ENCODE results near the gene NLRC3. TPM values are rescaled to one million over a fixed set of nuclear protein-coding genes. Genes with fewer than 3 reads are reported as not detected.

The NLRC3 gene
- total and polyA plus RNA-seq, 2 experiments from 2014 or later: 0.11 TPM; not detected in 1

GRCh38 chr16:3550851-3551847 lies 26.1 kb downstream of the NLRC3 start:
- Histone ChIP-seq H2AFZ (no peak overlapping the region), H3K27me3 (replicated peaks; ENCODE audit: insufficient read depth) (no peaks in the 10 kb centered on the region), H3F3A (ENCODE audit: insufficient read depth) (no peaks in the 10 kb centered on the region), H4K20me1 (ENCODE audit: insufficient read depth) (no peaks in the 10 kb centered on the region), H3K9me2 (ENCODE audit: insufficient read depth) (no peaks in the 10 kb centered on the region), H3K27ac (no peak overlapping the region), H3K4me2 (ENCODE audit: unreplicated experiment) (no peak overlapping the region), H3K36me3 (ENCODE audit: low read depth) (no peaks in the 10 kb centered on the region), H3K79me2 (ENCODE audit: insufficient read depth) (no peaks in the 10 kb centered on the region), H3K4me3 (no peak overlapping the region), H3K9me3 (ENCODE audit: low read depth) (no peaks in the 10 kb centered on the region), H3K4me1 (ENCODE audit: insufficient read depth) (no peaks in the 10 kb centered on the region), H3K9ac (no peak overlapping the region)
- 36 to 44% methylated on average over 6 of the region's 6 CpGs for WGBS, 2 experiments (ENCODE audit: low coverage in 1 of 2, low lambda C conversion rate in 2 of 2, missing lambda C conversion rate in 2 of 2)
- in situ Hi-C loops (cut with MboI): no loop called here
- TF ChIP-seq EZH2phosphoT487 (IDR thresholded peaks at IDR 0.05; ENCODE audit: insufficient read depth, low read depth) (no peak), EZH2 (IDR thresholded peaks at IDR 0.05; ENCODE audit: insufficient read depth, poor library complexity, severe bottlenecking) (no peak)
- no peak for DNase-seq

DNA sequence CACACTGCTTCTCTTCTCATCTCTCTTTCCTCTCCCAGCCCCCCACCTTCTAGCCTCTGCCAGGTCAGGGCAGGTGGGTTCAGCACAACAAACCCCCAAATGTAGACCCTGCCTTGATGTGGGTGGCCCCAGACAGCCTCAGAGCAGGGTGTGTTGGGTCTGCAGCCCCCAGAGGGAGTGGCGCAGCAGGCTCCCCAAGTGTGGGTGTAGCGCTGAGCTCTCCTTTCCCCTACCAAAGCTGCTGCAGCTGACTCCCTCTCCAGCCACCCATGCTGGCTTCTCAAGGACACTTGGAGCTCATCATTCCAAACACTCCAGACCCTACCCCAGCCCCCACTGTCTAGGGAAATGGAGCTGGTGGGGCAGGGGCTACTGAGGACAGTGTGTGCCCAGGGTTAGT lies 27.3 kb downstream of the NLRC3 start:
- WGBS, 2 experiments (ENCODE audit: low coverage in 1 of 2, low lambda C conversion rate in 2 of 2, missing lambda C conversion rate in 2 of 2): 72 to 90% methylated on average over 2 of the region's 2 CpGs
- no peaks in the 10 kb centered on the region for H3F3A ChIP-seq (ENCODE audit: insufficient read depth)
- no peak overlapping the region for H3K4me3 ChIP-seq
- in situ Hi-C loops (cut with MboI): no loop called here
- no peak overlapping the region for H3K9ac ChIP-seq
- no peak overlapping the region for H3K27ac ChIP-seq
- no peaks in the 10 kb centered on the region for H3K27me3 ChIP-seq (replicated peaks; ENCODE audit: insufficient read depth)
- no peak overlapping the region for H2AFZ ChIP-seq
- no peaks in the 10 kb centered on the region for H3K36me3 ChIP-seq (ENCODE audit: low read depth)
- no peak for DNase-seq
- no peak for TF ChIP-seq EZH2 (IDR thresholded peaks at IDR 0.05; ENCODE audit: insufficient read depth, poor library complexity, severe bottlenecking)
- no peak for TF ChIP-seq EZH2phosphoT487 (IDR thresholded peaks at IDR 0.05; ENCODE audit: insufficient read depth, low read depth)
- no peak overlapping the region for H3K4me2 ChIP-seq (ENCODE audit: unreplicated experiment)
- H3K9me2 ChIP-seq (ENCODE audit: insufficient read depth): no peaks in the 10 kb centered on the region
- H3K9me3 ChIP-seq (ENCODE audit: low read depth): no peaks in the 10 kb centered on the region
- no peaks in the 10 kb centered on the region for H3K79me2 ChIP-seq (ENCODE audit: insufficient read depth)
- no peaks in the 10 kb centered on the region for H4K20me1 ChIP-seq (ENCODE audit: insufficient read depth)
- H3K4me1 ChIP-seq (ENCODE audit: insufficient read depth): no peaks in the 10 kb centered on the region

DNA sequence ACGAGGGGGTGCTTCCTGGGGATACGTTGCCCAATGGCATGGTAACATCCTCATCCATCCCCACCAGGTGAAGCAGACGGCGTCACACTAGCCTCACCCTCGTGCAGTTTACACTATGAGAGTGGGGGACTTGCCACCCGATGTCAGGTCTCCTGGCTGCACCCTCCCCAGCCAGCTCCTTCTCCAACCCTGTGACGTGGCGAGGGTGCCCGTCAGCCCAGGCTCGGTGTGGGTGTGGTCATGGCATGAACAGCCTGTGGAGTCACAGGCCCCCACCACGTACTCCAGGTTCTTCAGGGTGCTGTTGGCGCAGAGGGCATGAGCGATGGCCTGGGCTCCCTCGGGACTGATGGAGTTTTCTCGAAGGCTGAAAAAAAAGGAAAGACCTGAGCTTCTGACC lies 28.3 kb downstream of the NLRC3 start:
- TF ChIP-seq EZH2 (IDR thresholded peaks at IDR 0.05; ENCODE audit: insufficient read depth, poor library complexity, severe bottlenecking): no peak
- TF ChIP-seq EZH2phosphoT487 (IDR thresholded peaks at IDR 0.05; ENCODE audit: insufficient read depth, low read depth): no peak
- in situ Hi-C loops (cut with MboI): no loop called here

GRCh38 chr16:3548445-3548844 lies 28.8 kb downstream of the NLRC3 start:
- Histone ChIP-seq H3K4me1 (ENCODE audit: insufficient read depth) (no peaks in the 10 kb centered on the region), H3K9me2 (ENCODE audit: insufficient read depth) (no peaks in the 10 kb centered on the region), H2AFZ (no peak overlapping the region), H3K4me2 (ENCODE audit: unreplicated experiment) (no peak overlapping the region), H3F3A (ENCODE audit: insufficient read depth) (no peaks in the 10 kb centered on the region), H3K79me2 (ENCODE audit: insufficient read depth) (no peaks in the 10 kb centered on the region), H3K27ac (no peak overlapping the region), H3K36me3 (ENCODE audit: low read depth) (no peaks in the 10 kb centered on the region), H3K27me3 (replicated peaks; ENCODE audit: insufficient read depth) (no peaks in the 10 kb centered on the region), H3K9me3 (ENCODE audit: low read depth) (no peaks in the 10 kb centered on the region), H3K4me3 (no peak overlapping the region), H4K20me1 (ENCODE audit: insufficient read depth) (no peaks in the 10 kb centered on the region), H3K9ac (no peak overlapping the region)
- DNase-seq: no peak
- TF ChIP-seq EZH2phosphoT487 (IDR thresholded peaks at IDR 0.05; ENCODE audit: insufficient read depth, low read depth): no peak
- no peak for TF ChIP-seq EZH2 (IDR thresholded peaks at IDR 0.05; ENCODE audit: insufficient read depth, poor library complexity, severe bottlenecking)
- WGBS, 2 experiments (ENCODE audit: low coverage in 1 of 2, low lambda C conversion rate in 2 of 2, missing lambda C conversion rate in 2 of 2): 54 to 68% methylated on average over 10 of the region's 10 CpGs
- in situ Hi-C loops (cut with MboI): no loop called here

More for the DNA sequence above, 28.3 kb downstream of the NLRC3 start:
- no peak overlapping the region for H2AFZ ChIP-seq
- no peaks in the 10 kb centered on the region for H3F3A ChIP-seq (ENCODE audit: insufficient read depth)
- H3K36me3 ChIP-seq (ENCODE audit: low read depth): no peaks in the 10 kb centered on the region
- H3K9me3 ChIP-seq (ENCODE audit: low read depth): no peaks in the 10 kb centered on the region
- no peaks in the 10 kb centered on the region for H3K9me2 ChIP-seq (ENCODE audit: insufficient read depth)
- no peaks in the 10 kb centered on the region for H3K27me3 ChIP-seq (replicated peaks; ENCODE audit: insufficient read depth)
- H3K4me3 ChIP-seq: no peak overlapping the region
- H3K79me2 ChIP-seq (ENCODE audit: insufficient read depth): no peaks in the 10 kb centered on the region
- H3K27ac ChIP-seq: no peak overlapping the region
- no peaks in the 10 kb centered on the region for H4K20me1 ChIP-seq (ENCODE audit: insufficient read depth)
- WGBS, 2 experiments (ENCODE audit: low coverage in 1 of 2, low lambda C conversion rate in 2 of 2, missing lambda C conversion rate in 2 of 2): 79 to 80% methylated on average over 15 of the region's 15 CpGs
- DNase-seq: no peak
- H3K4me1 ChIP-seq (ENCODE audit: insufficient read depth): no peaks in the 10 kb centered on the region
- H3K9ac ChIP-seq: no peak overlapping the region
- no peak overlapping the region for H3K4me2 ChIP-seq (ENCODE audit: unreplicated experiment)
